Endothelial cell of umbilical vein (primary cell): ENCODE data around the gene SMARCE1. TPM values are rescaled to one million over a fixed set of nuclear protein-coding genes. Genes with fewer than 3 reads are reported as not detected.

Source experiments
- BruUV-seq: library from RNA; stranded (reverse); fragments of 400-500 nt; replicated peaks from 2 replicates; lab custom pipeline; 2021; lab: Mats Ljungman, UMichigan
- CTCF ChIA-PET: fragments of 300-600, 350-600 bp; sonication (Branson Sonifier 250); formaldehyde crosslinking; loops from one replicate; lab custom pipeline; 2021; ENCODE audit warnings: antibody characterized with exemption, inconsistent platforms; lab: Charles Lee
- POLR2A ChIA-PET: fragments of 300-600, 350-600 bp; sonication (Branson Sonifier 250); formaldehyde crosslinking; loops from one replicate; lab custom pipeline; 2021; ENCODE audit warnings: antibody characterized with exemption, inconsistent platforms; lab: Charles Lee
- DNase-seq: peaks from one replicate; pipeline ENCODE4 v3.0.0-alpha.2; 2011; ENCODE audit warnings: low read depth, low spot score
- FAIRE-seq: peaks from 2 replicates; lab custom pipeline; 2011; peaks lifted over from hg19 to GRCh38; lab: Jason Lieb, UNC
- H2AFZ ChIP-seq: 2 replicates; pipeline ENCODE4 v1.6.0; 2012; ENCODE audit warnings: low read depth, low read length, control low read depth, inconsistent platforms
- H3K27ac ChIP-seq: 2 replicates; pipeline ENCODE4 v1.5.1; 2011; ENCODE audit warnings: low read depth, mild to moderate bottlenecking, control low read depth, low read length, moderate library complexity; ENCODE audit not compliant: insufficient read depth
- H3K27me3 ChIP-seq, 2 experiments: 2 replicates each; pipeline versions ENCODE4 v1.6.0 to v1.6.1; 2011; ENCODE audit warnings: low read length in 2 of 2, mixed read lengths in 1 of 2; ENCODE audit not compliant: control insufficient read depth in 2 of 2, insufficient read depth in 2 of 2
- H3K36me3 ChIP-seq, 2 experiments: 2 replicates in 1 of 2; 3 replicates in 1 of 2; pipeline ENCODE4 v1.5.1; 2011; ENCODE audit warnings: low read length in 2 of 2, mild to moderate bottlenecking in 1 of 2, moderate library complexity in 1 of 2; ENCODE audit not compliant: control insufficient read depth in 2 of 2, insufficient read depth in 2 of 2; ENCODE audit errors: extremely low read depth in 1 of 2
- H3K4me1 ChIP-seq: 3 replicates; pipeline ENCODE4 v1.5.1; 2011; ENCODE audit warnings: mild to moderate bottlenecking, low read length; ENCODE audit not compliant: control insufficient read depth, insufficient read depth; ENCODE audit errors: extremely low read depth
- H3K4me2 ChIP-seq: 2 replicates; pipeline ENCODE4 v1.6.1; 2011; ENCODE audit warnings: low read length, control low read depth, mixed read lengths; ENCODE audit not compliant: insufficient read depth
- H3K4me3 ChIP-seq, 3 experiments: fragments of 200-600 bp in 1 of 3; sonication (generic), shearing (Covaris generic) in 1 of 3; replicated peaks in 1 of 3; 2 replicates each; pipeline ENCODE4 v1.5.1; 2011 to 2016; ENCODE audit warnings: control low read depth in 3 of 3, low read length in 3 of 3, mild to moderate bottlenecking in 2 of 3, inconsistent platforms in 1 of 3, low read depth in 1 of 3, moderate library complexity in 1 of 3; ENCODE audit not compliant: insufficient read depth in 1 of 3
- H3K79me2 ChIP-seq: 2 replicates; pipeline ENCODE4 v1.6.0; 2012; ENCODE audit warnings: low read length, inconsistent platforms; ENCODE audit not compliant: control insufficient read depth, insufficient read depth
- H3K9ac ChIP-seq: replicated peaks from 2 replicates; pipeline ENCODE3; 2011; ENCODE audit warnings: low read length, control low read depth; ENCODE audit not compliant: insufficient read depth; ENCODE audit errors: extremely low read depth
- H3K9me1 ChIP-seq: replicated peaks from 3 replicates; pipeline ENCODE4 v1.6.0; 2011; ENCODE audit warnings: mild to moderate bottlenecking, low read length; ENCODE audit not compliant: control insufficient read depth, insufficient read depth; ENCODE audit errors: extremely low read depth
- H3K9me3 ChIP-seq: replicated peaks from 2 replicates; pipeline ENCODE4 v1.5.1; 2012; ENCODE audit warnings: low read length, inconsistent platforms; ENCODE audit not compliant: control insufficient read depth, insufficient read depth
- H4K20me1 ChIP-seq: replicated peaks from 2 replicates; pipeline ENCODE3; 2011; ENCODE audit warnings: mild to moderate bottlenecking, low read length; ENCODE audit not compliant: control insufficient read depth, insufficient read depth; ENCODE audit errors: extremely low read depth
- CTCF ChIP-seq, 2 donors: IDR thresholded peaks; 1 replicate in 1 of 2; 2 replicates in 1 of 2; pipeline ENCODE4 v1.5.1; 2011; ENCODE audit warnings: low read length in 2 of 2, mild to moderate bottlenecking in 2 of 2, moderate library complexity in 2 of 2, control low read depth in 1 of 2, inconsistent platforms in 1 of 2, low read depth in 1 of 2; ENCODE audit not compliant: insufficient read depth in 1 of 2; ENCODE audit errors: extremely low read depth in 1 of 2
- EZH2 ChIP-seq: IDR thresholded peaks from 2 replicates; pipeline ENCODE4 v1.6.1; 2012; ENCODE audit warnings: borderline replicate concordance, low read depth, mild to moderate bottlenecking, moderate library complexity, low read length, inconsistent platforms; ENCODE audit not compliant: severe bottlenecking
- FOS ChIP-seq: IDR thresholded peaks from 2 replicates; pipeline ENCODE4 v1.6.1; 2011; ENCODE audit warnings: mild to moderate bottlenecking, low read length, moderate library complexity, borderline replicate concordance; ENCODE audit not compliant: insufficient read depth
- GATA2 ChIP-seq: IDR thresholded peaks from 2 replicates; pipeline ENCODE4 v1.7.0; 2011; ENCODE audit warnings: low read depth, mild to moderate bottlenecking, moderate library complexity, mixed read lengths, low read length; ENCODE audit not compliant: insufficient read length, insufficient read depth
- JUN ChIP-seq: IDR thresholded peaks from 2 replicates; pipeline ENCODE4 v1.6.1; 2011; ENCODE audit warnings: borderline replicate concordance, low read depth; ENCODE audit not compliant: insufficient read length, insufficient read depth
- MAX ChIP-seq: IDR thresholded peaks from 2 replicates; pipeline ENCODE4 v1.6.1; 2011; ENCODE audit not compliant: insufficient read depth, insufficient read length
- MYC ChIP-seq: IDR thresholded peaks from one replicate; pipeline ENCODE4 v1.6.1; 2011; ENCODE audit warnings: mild to moderate bottlenecking, low read depth, low read length
- POLR2A ChIP-seq: IDR thresholded peaks from 2 replicates; pipeline ENCODE4 v1.6.1; 2012; ENCODE audit warnings: low read depth, mild to moderate bottlenecking, control low read depth, low read length
- POLR2AphosphoS5 ChIP-seq: IDR thresholded peaks from 2 replicates; pipeline ENCODE4 v1.6.1; 2012; ENCODE audit warnings: low read depth, mild to moderate bottlenecking, control low read depth, low read length, moderate library complexity; ENCODE audit not compliant: insufficient read depth
- dilution Hi-C: fragments of 300-500 bp; cut with MboI; formaldehyde crosslinking; loops from one replicate; pipeline ENCODE4 v1.15.0; 2019; ENCODE audit warnings: low sequenced_read_pairs; ENCODE audit not compliant: extremely low pct_ligation_motif_present
- intact Hi-C: fragments of 100-400 bp; cut with micrococcal nuclease; formaldehyde crosslinking; loops from one replicate; pipeline ENCODE4 v1.10.0; 2022
- polyA plus RNA-seq, 4 experiments: library from polyadenylated mRNA; depleted of rRNA in 3 of 4; stranded (reverse) in 3 of 4; unstranded in 1 of 4; fragments of >200 nt; gene quantifications; 2 replicates each; pipeline versions ENCODE4 v1.2.1 to v1.2.3, GENCODE V29; 2011 to 2012; ENCODE audit warnings: missing spikeins in 1 of 4
- total RNA-seq: library from RNA; stranded (reverse); gene quantifications from 2 replicates; pipeline ENCODE4 v1.2.3, GENCODE V29; 2021

The SMARCE1 gene
- total and polyA plus RNA-seq, 2 donors (not counting 3 experiments of a cell fraction or from before 2014, with no cell fraction given), result 28.4 to 127 TPM

GRCh38 chr17:40576113-40576740 lies 71.4 kb downstream of the SMARCE1 start:
- H3K4me3 ChIP-seq, result no peak overlapping the region
- H3K9me3 ChIP-seq, result no peaks in the 10 kb centered on the region
- dilution Hi-C loops (no loop called here), intact Hi-C loops (no loop called here)
- H3K79me2 ChIP-seq, result no peaks in the 10 kb centered on the region
- H4K20me1 ChIP-seq, result no peaks in the 10 kb centered on the region
- FAIRE-seq, result no peak
- ChIA-PET POLR2A (no interaction called here), CTCF (interaction anchor here (1.0 to 1.6 kb wide), 2 partner anchors 16 to 44 kb away, joined by 4 read pairs; no protein-coding TSS in a partner anchor)
- no peak overlapping the region for H3K27ac ChIP-seq
- H3K9me1 ChIP-seq, result no peaks in the 10 kb centered on the region
- DNase-seq, result no peak
- H3K4me1 ChIP-seq, result no peaks in the 10 kb centered on the region
- H3K4me2 ChIP-seq, result no peak overlapping the region
- no TSS peak for BruUV-seq
- peaks cover 12 to 19% of the 10 kb centered on the region in 2 experiments for H3K27me3 ChIP-seq
- TF ChIP-seq JUN, result no peak
- TF ChIP-seq MYC, result no peak
- no peak for TF ChIP-seq POLR2A
- TF ChIP-seq EZH2, result no peak
- TF ChIP-seq FOS, result no peak
- no peak for TF ChIP-seq CTCF (IDR thresholded peaks at IDR 0.05; ENCODE audit: extremely low read depth in 1 of 2, insufficient read depth in 1 of 2, low read depth in 1 of 2, low read length in 2 of 2)
- TF ChIP-seq POLR2AphosphoS5, result no peak
- TF ChIP-seq MAX, result no peak
- TF ChIP-seq GATA2, result no peak
- H2AFZ ChIP-seq, result no peak overlapping the region
- no peak overlapping the region for H3K9ac ChIP-seq
- H3K36me3 ChIP-seq, result no peaks in the 10 kb centered on the region

Other genes starting within 250 kb of the SMARCE1 start
- gene TOP2A, start 229.9 kb downstream of the SMARCE1 start, total RNA-seq, result 149 and 160 TPM in 2 replicates
- 25.5 and 31.3 TPM in 2 replicates for gene TOP2A, start 229.9 kb downstream of the SMARCE1 start, polyA plus RNA-seq
- 585 and 618 TPM in 2 replicates for gene IGFBP4, start 204.4 kb downstream of the SMARCE1 start, total RNA-seq
- 369 and 377 TPM in 2 replicates for gene IGFBP4, start 204.4 kb downstream of the SMARCE1 start, polyA plus RNA-seq
- not detected in 2 replicates for gene TNS4, start 146.2 kb downstream of the SMARCE1 start, total RNA-seq
- not detected in 2 replicates for gene TNS4, start 146.2 kb downstream of the SMARCE1 start, polyA plus RNA-seq
- gene CCR7, start 82.3 kb downstream of the SMARCE1 start, total RNA-seq, result 0.30 TPM in 1 of 2 replicates, not detected in the other
- gene CCR7, start 82.3 kb downstream of the SMARCE1 start, polyA plus RNA-seq, result 0.18 and 0.25 TPM in 2 replicates
- not detected in 2 replicates for gene KRT222, start 17.4 kb upstream of the SMARCE1 start, total RNA-seq
- gene KRT222, start 17.4 kb upstream of the SMARCE1 start, polyA plus RNA-seq, result not detected in 2 replicates
- gene KRT24, start 55.9 kb upstream of the SMARCE1 start, total RNA-seq, result not detected in 2 replicates
- not detected in 2 replicates for gene KRT24, start 55.9 kb upstream of the SMARCE1 start, polyA plus RNA-seq
- gene KRT25, start 107.5 kb upstream of the SMARCE1 start, total RNA-seq, result not detected in 2 replicates
- gene KRT25, start 107.5 kb upstream of the SMARCE1 start, polyA plus RNA-seq, result not detected in 2 replicates
- gene KRT26, start 124.4 kb upstream of the SMARCE1 start, total RNA-seq, result not detected in 2 replicates
- gene KRT26, start 124.4 kb upstream of the SMARCE1 start, polyA plus RNA-seq, result not detected in 2 replicates
- not detected in 2 replicates for gene KRT27, start 134.7 kb upstream of the SMARCE1 start, total RNA-seq
- not detected in 2 replicates for gene KRT27, start 134.7 kb upstream of the SMARCE1 start, polyA plus RNA-seq
- not detected in 2 replicates for gene KRT28, start 152.1 kb upstream of the SMARCE1 start, total RNA-seq
- gene KRT28, start 152.1 kb upstream of the SMARCE1 start, polyA plus RNA-seq, result not detected in 2 replicates
- gene KRT10, start 174.8 kb upstream of the SMARCE1 start, total RNA-seq, result 51.4 and 55.6 TPM in 2 replicates
- 5.1 and 5.4 TPM in 2 replicates for gene KRT10, start 174.8 kb upstream of the SMARCE1 start, polyA plus RNA-seq
- gene KRT12, start 219.4 kb upstream of the SMARCE1 start, total RNA-seq, result not detected in 2 replicates
- not detected in 2 replicates for gene KRT12, start 219.4 kb upstream of the SMARCE1 start, polyA plus RNA-seq
- gene KRT20, start 237.4 kb upstream of the SMARCE1 start, total RNA-seq, result not detected in 2 replicates
- not detected in 2 replicates for gene KRT20, start 237.4 kb upstream of the SMARCE1 start, polyA plus RNA-seq